ENCODE data around the gene ZNF208. TPM values are rescaled to one million over a fixed set of nuclear protein-coding genes. Genes with fewer than 3 reads are reported as not detected.
A peak's percentile ranks its signal among the peaks of the same experiment; 100 is the strongest.
"Not testable (repeated sequence)": the region's sequence is repeated elsewhere in the genome, so short reads cannot be mapped to it uniquely, and the experiment has no call there.

ZNF208 gene
- 1 to 10 TPM in 2 of 4 donors, under 1 TPM in 2; 0.13 to 3.4 (median 1.6) TPM for total RNA-seq

DNA sequence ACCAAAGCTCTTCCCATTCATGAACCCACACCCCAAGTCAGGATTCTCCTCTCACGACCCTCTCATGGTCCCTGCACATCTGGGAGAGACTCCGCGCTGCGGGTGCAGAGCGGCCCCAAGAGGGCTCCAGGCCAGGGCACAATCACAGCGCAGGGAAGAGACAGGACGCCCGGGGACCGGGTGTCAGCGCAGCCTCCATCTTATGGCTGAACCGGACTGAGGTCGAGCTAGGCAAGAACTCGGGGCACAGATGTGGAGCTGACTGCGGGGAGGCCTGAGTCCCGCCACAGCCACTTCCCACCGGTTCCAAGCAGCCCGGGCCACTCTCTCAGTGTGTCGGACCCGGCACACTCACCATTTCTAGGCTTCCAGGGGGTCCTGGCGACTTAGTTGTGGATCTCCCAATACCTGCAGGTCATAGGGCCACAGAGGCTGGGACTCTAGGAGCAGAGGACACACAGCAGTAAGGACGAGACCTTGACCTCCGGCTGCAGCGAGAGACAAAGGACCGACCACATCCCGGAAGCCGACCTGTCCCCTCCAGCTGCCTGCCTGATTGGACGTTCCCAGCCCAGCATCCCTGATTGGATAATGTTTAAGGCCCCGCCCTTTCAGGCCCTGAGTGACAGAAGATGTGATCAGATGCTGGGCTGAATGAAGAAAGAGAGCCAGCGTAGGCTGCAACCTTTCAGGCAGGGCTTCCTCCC lies at the start of gene ZNF208:
TSS of gene ZNF208 (minus strand) at position 507 of the 707 bp plus-strand sequence. CDS start at position 358, 149 bp downstream.
- H3K36me3 ChIP-seq; H3K27me3 ChIP-seq; intact Hi-C loops (cut with DNase I); DNase-seq; H3K4me1 ChIP-seq: not testable (repeated sequence)
- Histone ChIP-seq H3K9me3 (peaks cover 0 to 30% (median 0%) of the 10 kb centered on the region in 3 donors), H3K4me3 (peak within 1 kb of the TSS; percentile 11 to 59 (median 48)), H3K27ac (peak within 1 kb of the TSS in 3 of 4 donors; percentile 33 to 74 (median 65))
- 14 to 23% methylated on average over 3 to 10 of the region's 29 CpGs for WGBS, 2 donors

DNA sequence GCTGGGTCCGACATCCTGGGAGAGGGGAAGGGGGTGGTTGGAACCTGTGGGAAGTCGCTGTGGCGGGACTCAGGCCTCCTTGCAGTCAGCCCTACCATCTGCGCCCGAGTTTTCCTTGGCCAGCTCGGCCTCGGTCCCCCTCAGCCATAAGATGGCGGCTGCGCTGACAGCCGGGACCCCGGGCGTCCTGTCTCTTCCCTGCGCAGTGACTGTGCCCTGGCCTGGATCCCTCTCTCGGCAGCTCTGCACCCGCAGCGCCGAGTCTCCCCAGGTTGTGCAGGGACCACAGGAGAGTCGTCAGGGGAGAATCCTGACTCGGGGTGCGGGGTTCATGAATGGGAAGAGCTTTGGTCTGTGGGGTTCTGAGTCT lies 41.9 kb upstream of the ZNF208 start:
- WGBS, 2 donors = 0% methylated on average over 1 to 5 of the region's 20 CpGs
- no peaks in the 10 kb centered on the region for H3K36me3 ChIP-seq
- TF ChIP-seq, protein P1, sequence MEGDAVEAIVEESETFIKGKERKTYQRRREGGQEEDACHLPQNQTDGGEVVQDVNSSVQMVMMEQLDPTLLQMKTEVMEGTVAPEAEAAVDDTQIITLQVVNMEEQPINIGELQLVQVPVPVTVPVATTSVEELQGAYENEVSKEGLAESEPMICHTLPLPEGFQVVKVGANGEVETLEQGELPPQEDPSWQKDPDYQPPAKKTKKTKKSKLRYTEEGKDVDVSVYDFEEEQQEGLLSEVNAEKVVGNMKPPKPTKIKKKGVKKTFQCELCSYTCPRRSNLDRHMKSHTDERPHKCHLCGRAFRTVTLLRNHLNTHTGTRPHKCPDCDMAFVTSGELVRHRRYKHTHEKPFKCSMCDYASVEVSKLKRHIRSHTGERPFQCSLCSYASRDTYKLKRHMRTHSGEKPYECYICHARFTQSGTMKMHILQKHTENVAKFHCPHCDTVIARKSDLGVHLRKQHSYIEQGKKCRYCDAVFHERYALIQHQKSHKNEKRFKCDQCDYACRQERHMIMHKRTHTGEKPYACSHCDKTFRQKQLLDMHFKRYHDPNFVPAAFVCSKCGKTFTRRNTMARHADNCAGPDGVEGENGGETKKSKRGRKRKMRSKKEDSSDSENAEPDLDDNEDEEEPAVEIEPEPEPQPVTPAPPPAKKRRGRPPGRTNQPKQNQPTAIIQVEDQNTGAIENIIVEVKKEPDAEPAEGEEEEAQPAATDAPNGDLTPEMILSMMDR (IDR thresholded peaks at IDR 0.05) = no peak
- no peak for TF ChIP-seq POLR2A (IDR thresholded peaks at IDR 0.05)
- DNase-seq = no peak
- H3K4me1 ChIP-seq = peaks cover 0 to 3% (median 0%) of the 10 kb centered on the region in 3 donors
- intact Hi-C loops (cut with DNase I) = no loop called here
- H3K27me3 ChIP-seq = no peaks in the 10 kb centered on the region
- peak overlapping the region; percentile 48 to 85 (median 60) for H3K27ac ChIP-seq
- peaks cover 0 to 27% (median 0%) of the 10 kb centered on the region in 3 donors for H3K9me3 ChIP-seq
- H3K4me3 ChIP-seq = peak overlapping the region; percentile 51 to 75 (median 63)

DNA sequence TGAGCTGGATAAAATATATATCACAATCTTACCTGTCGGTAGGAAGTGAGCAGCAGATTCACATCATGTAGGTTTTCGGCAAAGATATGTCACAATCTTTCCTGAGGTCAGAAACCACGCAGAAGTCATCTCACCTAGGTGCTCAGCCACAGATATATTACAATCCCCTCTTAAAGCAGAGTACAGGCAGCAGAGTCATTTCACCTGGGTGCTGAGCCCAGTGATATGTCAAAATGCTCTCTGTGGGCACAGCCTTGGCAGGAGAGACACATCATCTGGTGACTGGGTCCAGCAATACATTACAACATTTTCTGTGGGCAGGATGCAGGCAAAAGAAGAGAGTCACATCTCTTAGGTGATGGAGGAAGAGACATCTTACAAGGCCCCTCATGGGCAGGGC lies 30.4 kb upstream of the ZNF208 start:
- H3K27me3 ChIP-seq; DNase-seq; H3K27ac ChIP-seq; H3K4me1 ChIP-seq; H3K4me3 ChIP-seq; H3K36me3 ChIP-seq; intact Hi-C loops (cut with DNase I): not testable (repeated sequence)
- peaks cover 0 to 25% (median 0%) of the 10 kb centered on the region in 3 donors for H3K9me3 ChIP-seq
- 49 to 84% methylated on average over 2 to 3 of the region's 3 CpGs for WGBS, 2 donors

DNA sequence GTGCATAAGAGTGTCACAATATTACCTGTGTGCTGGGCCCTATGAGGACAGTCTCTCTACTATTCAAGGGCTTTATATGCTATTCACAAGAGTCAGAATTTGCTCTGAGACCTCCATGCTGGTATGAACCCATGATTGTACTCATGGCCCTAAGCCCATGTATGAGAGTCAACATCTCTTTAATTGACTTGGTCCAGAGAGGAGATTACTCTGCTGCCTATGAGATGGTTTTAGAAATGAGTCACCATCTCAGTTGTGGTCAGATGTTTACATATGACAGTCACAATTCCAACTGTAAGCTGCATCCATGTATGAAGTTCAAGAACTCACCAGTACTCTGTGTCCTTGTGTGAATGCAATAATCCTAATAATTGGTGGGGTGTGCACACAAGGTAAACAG lies 19.9 kb upstream of the ZNF208 start:
- Histone ChIP-seq H3K9me3 (peaks cover 0 to 21% (median 0%) of the 10 kb centered on the region in 3 donors), H3K27me3 (no peaks in the 10 kb centered on the region), H3K27ac (no peak overlapping the region), H3K4me3 (no peak overlapping the region), H3K4me1 (no peaks in the 10 kb centered on the region), H3K36me3 (no peaks in the 10 kb centered on the region)
- TF ChIP-seq POLR2A (IDR thresholded peaks at IDR 0.05) = no peak
- TF ChIP-seq, protein P1 (IDR thresholded peaks at IDR 0.05) = no peak
- DNase-seq = no peak
- intact Hi-C loops (cut with DNase I) = no loop called here

DNA sequence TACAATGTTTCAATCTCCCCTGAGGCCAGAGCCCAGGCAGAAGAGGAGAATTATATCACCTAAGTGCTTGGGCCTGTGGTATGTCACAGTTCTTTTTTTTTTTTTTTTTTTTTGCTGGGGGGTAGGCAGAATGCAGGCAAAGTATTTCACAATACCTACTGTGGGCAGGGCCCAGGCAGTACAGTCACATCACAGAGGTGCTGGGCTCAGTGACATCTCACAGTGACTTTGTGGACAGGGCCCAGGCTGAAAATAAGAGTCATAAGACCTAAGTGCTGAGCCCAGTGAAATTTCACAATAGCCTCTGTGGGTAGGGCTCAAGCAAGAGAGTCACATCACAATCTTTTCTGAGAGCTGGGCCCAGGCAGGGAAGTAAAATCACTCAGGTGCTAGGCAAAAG lies 15.9 kb upstream of the ZNF208 start:
- DNase-seq = no peak
- H3K4me3 ChIP-seq = no peak overlapping the region
- intact Hi-C loops (cut with DNase I) = no loop called here
- TF ChIP-seq POLR2A (IDR thresholded peaks at IDR 0.05) = no peak
- TF ChIP-seq, protein P1 (IDR thresholded peaks at IDR 0.05) = no peak
- H3K27ac ChIP-seq = no peak overlapping the region
- no peaks in the 10 kb centered on the region for H3K36me3 ChIP-seq
- peaks cover 0 to 21% (median 0%) of the 10 kb centered on the region in 3 donors for H3K9me3 ChIP-seq
- no peaks in the 10 kb centered on the region for H3K4me1 ChIP-seq
- H3K27me3 ChIP-seq = no peaks in the 10 kb centered on the region

DNA sequence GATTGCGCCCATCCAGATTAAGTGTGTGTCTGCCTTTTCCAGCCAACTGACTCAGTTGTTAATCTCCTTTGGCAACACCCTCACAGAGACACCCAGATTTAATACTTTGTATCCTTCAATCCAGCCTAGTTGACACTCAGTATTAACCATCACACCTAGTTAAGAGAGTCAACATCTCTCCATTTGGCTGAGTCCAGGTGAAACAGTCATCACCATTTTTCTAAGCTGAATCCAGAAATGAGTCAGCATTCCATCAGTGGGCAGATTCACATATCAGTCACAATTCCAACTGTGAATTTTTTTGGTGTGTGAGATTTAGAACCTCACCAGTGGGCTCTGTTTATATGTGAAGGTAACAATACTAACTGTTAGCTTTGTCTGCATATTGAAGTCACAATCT lies 14.8 kb upstream of the ZNF208 start:
- 90 to 95% methylated on average over 1 of the region's 1 CpG for WGBS, 2 donors
- H3K4me3 ChIP-seq; H3K27me3 ChIP-seq; H3K36me3 ChIP-seq; intact Hi-C loops (cut with DNase I); H3K27ac ChIP-seq; DNase-seq; H3K4me1 ChIP-seq: not testable (repeated sequence)
- H3K9me3 ChIP-seq = peaks cover 0 to 21% (median 0%) of the 10 kb centered on the region in 3 donors
